ENCODE results near the gene SECISBP2.

DNA sequence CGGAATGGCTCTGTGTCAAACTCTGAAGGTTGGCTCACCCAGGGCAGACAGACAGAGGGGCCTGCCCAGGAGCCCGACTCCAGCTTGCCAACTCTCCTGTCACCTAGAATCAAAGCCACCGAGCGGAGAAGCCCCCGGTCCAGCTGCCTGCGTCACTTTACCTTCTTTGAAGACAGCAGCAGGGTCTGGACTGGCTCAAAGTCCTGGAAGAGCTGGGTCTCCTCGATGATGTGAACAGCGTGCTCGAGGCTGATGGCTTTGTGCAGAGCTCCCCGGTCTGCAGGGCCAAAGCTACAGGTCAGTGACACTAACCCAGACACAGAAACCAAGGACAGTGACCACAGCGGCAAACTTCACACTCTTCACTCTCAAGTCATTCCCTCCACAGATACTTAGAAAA, 67.9 kb downstream of the SECISBP2 start:
- TF ChIP-seq CTCF (IDR thresholded peaks at IDR 0.05) (no peak), POLR2A (IDR thresholded peaks at IDR 0.05) (no peak)

All from heart left ventricle (tissue), 13 donors.